Epithelial cell of proximal tubule (primary cell): ENCODE data around the gene PTOV1. TPM values are rescaled to one million over a fixed set of nuclear protein-coding genes. Genes with fewer than 3 reads are reported as not detected.

Source experiments
- DNase-seq: peaks from one replicate; pipeline ENCODE4 v3.0.0-alpha.2; 2011; ENCODE audit warnings: low read depth
- H3K4me3 ChIP-seq: 2 replicates; pipeline ENCODE4 v1.5.1; 2011; ENCODE audit warnings: low read depth, mild to moderate bottlenecking, low read length
- CTCF ChIP-seq: conservative IDR thresholded peaks from 2 replicates; pipeline ENCODE4 v1.5.1; 2012; ENCODE audit warnings: low read depth, mild to moderate bottlenecking, low read length
- total RNA-seq: library from RNA; depleted of rRNA; stranded (reverse); fragments of >200 nt; gene quantifications from 2 replicates; pipeline ENCODE4 v1.2.3, GENCODE V29; 2015

PTOV1 gene
- total RNA-seq, 1 donor from 2014 or later: 121 TPM

- H3K4me3 ChIP-seq: no peak overlapping the region
- DNase-seq: no peak
- TF ChIP-seq CTCF: no peak
These were observed 13.9 kb downstream of the PTOV1 start for GRCh38 chr19:49864890-49865289.

GRCh38 chr19:49866933-49867782 lies 16.2 kb downstream of the PTOV1 start, which contains the start of gene PNKP:
PNKP (minus strand) TSS chr19:49867576; CDS start chr19:49867204, 372 bp downstream.
- H3K4me3 ChIP-seq: peak within 1 kb of the TSS; percentile 97
- TF ChIP-seq CTCF: no peak
- DNase-seq: peak; percentile 33

GRCh38 chr19:49869009-49869483 lies 18.1 kb downstream of the PTOV1 start:
- H3K4me3 ChIP-seq: peak overlapping the region; percentile 59
- DNase-seq: no peak
- no peak for TF ChIP-seq CTCF

GRCh38 chr19:49869484-49870308 lies 18.7 kb downstream of the PTOV1 start:
- peak overlapping the region; percentile 65 for H3K4me3 ChIP-seq
- no peak for TF ChIP-seq CTCF
- DNase-seq: peak; percentile 99

GRCh38 chr19:49870309-49870901 lies 19.4 kb downstream of the PTOV1 start:
- no peak for TF ChIP-seq CTCF
- no peak for DNase-seq
- peak overlapping the region; percentile 65 for H3K4me3 ChIP-seq

GRCh38 chr19:49871349-49871985 lies 20.5 kb downstream of the PTOV1 start:
- DNase-seq: no peak
- H3K4me3 ChIP-seq: no peak overlapping the region
- TF ChIP-seq CTCF: no peak
